Activated naive CD8-positive, alpha-beta T cell treated with anti-CD3 and anti-CD28 coated beads, Interleukin-2, amount 50 U/mL, for 24 hours (primary cell): Measurements from ENCODE around the gene NCBP2L.
"Not testable (repeated sequence)": the region's sequence is repeated elsewhere in the genome, so short reads cannot be mapped to it uniquely, and the experiment has no call there.

Source experiments
- ATAC-seq: fragments of 150-1000 bp; cut with Tn5 transposase; one replicate; pipeline ENCODE4 v1.10.0; 2021
- DNase-seq: peaks from one replicate; pipeline ENCODE4 v3.0.0; 2021
- H3K27ac Mint-ChIP-seq: one replicate; pipeline ENCODE4 v1.8.0; 2021; ENCODE audit warnings: mild to moderate bottlenecking, mixed read lengths
- H3K27me3 Mint-ChIP-seq: one replicate; pipeline ENCODE4 v1.8.0; 2021; ENCODE audit warnings: mixed read lengths
- H3K36me3 Mint-ChIP-seq: one replicate; pipeline ENCODE4 v1.8.0; 2021; ENCODE audit warnings: low read depth, mixed read lengths
- H3K4me1 Mint-ChIP-seq: one replicate; pipeline ENCODE4 v1.8.0; 2021; ENCODE audit warnings: mixed read lengths
- H3K4me3 Mint-ChIP-seq: one replicate; pipeline ENCODE4 v1.8.0; 2021; ENCODE audit warnings: mild to moderate bottlenecking, moderate library complexity, mixed read lengths
- H3K9me3 Mint-ChIP-seq: one replicate; pipeline ENCODE4 v1.8.0; 2021; ENCODE audit warnings: mixed read lengths

NCBP2L gene

DNA sequence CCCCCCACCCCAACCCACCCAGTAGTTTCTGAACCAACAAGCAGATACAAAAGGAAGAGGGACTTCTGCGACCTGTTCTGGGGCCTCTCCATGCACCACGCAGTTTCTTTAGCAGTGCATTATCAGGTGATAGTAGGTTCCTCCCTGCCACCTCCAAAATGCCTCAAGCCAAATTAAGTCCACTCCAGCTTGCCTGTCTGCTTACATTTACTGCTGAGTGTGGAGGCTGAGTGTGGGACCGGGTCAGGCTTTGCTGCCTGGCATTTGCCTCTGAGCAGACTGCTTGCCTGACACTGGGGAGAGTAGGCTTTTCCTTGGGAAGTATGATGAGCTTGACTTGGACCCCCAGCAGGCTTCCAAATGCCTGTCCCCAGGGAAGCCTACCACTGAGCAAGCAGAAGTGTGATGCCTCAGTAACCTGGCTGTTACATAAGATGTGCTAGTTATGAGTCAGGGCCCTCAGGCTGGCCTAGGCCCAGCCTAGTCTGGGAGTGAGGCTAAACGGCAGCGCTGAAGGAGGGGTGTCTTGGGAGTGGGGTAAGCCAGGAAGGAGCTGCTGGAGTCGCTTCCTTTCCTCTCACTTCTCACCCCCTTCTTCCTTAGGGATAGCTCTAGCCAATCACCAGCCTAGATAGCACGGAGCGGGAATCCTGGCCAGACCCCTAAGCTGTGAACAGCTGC lies 10.9 kb upstream of the NCBP2L start:
- Mint-ChIP-seq H3K27me3 (no peaks in the 10 kb centered on the region), H3K36me3 (no peaks in the 10 kb centered on the region), H3K27ac (no peak overlapping the region), H3K4me3 (no peak overlapping the region), H3K4me1 (no peaks in the 10 kb centered on the region), H3K9me3 (no peaks in the 10 kb centered on the region)
- ATAC-seq (no peak), DNase-seq (no peak)

DNA sequence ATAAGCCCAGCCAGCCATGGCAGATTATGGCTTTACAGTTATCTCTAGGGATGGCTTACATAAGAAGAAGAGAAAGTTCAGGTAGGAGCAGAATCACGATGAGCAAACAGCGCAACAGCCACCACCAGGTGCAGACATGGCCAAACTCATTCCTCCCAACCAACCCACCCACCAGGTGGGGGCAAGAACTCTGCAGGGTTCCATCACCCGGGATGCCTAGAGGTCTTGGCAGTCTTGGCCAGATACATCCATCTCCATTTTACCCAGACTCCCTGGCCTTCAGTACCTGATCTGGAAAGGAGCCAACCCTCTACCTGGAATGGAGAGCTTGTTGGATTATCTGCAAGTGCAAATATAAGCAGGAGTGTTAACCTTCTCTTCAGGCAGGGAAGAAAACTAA lies 9.5 kb upstream of the NCBP2L start:
- DNase-seq = no peak
- H3K9me3 Mint-ChIP-seq = no peaks in the 10 kb centered on the region
- H3K4me1 Mint-ChIP-seq = no peaks in the 10 kb centered on the region
- no peak for ATAC-seq
- H3K27me3 Mint-ChIP-seq = no peaks in the 10 kb centered on the region
- no peaks in the 10 kb centered on the region for H3K36me3 Mint-ChIP-seq
- no peak overlapping the region for H3K27ac Mint-ChIP-seq
- no peak overlapping the region for H3K4me3 Mint-ChIP-seq

DNA sequence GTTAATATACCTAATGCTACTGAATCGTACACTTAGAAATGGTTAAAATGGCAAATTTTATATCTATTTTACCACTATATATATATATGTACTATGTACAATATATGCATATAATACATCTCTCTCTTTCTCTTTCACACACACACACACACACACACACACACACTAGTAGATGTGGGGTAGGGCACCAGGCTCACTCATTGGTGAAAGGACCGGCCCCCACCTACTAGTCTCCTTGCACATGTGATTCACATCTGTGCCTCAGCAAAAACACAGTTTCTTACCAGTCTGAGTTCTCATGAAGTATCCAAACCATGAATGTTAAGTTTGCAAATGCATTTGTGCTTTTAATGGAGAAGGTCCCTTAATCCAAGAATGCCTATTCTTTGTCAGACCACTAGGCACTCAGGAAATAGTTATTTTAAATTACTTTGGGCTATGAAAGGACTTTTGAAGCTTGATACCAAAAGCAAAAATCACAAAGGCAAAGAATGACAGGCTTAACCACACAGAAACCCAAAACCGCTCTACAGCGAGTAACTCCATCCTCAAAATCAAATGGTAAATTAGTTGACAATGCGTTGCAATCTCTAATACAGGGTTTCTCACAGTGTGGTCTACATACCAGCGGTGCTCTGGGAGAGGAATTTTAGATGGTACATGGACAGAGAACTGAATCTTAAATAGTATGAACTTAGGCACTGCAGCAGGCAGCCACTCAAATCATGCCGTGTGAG lies 7.8 kb upstream of the NCBP2L start:
- H3K9me3 Mint-ChIP-seq = no peaks in the 10 kb centered on the region
- no peaks in the 10 kb centered on the region for H3K4me1 Mint-ChIP-seq
- no peak overlapping the region for H3K4me3 Mint-ChIP-seq
- DNase-seq = no peak
- H3K27ac Mint-ChIP-seq = no peak overlapping the region
- H3K36me3 Mint-ChIP-seq = no peaks in the 10 kb centered on the region
- no peaks in the 10 kb centered on the region for H3K27me3 Mint-ChIP-seq
- ATAC-seq = no peak

DNA sequence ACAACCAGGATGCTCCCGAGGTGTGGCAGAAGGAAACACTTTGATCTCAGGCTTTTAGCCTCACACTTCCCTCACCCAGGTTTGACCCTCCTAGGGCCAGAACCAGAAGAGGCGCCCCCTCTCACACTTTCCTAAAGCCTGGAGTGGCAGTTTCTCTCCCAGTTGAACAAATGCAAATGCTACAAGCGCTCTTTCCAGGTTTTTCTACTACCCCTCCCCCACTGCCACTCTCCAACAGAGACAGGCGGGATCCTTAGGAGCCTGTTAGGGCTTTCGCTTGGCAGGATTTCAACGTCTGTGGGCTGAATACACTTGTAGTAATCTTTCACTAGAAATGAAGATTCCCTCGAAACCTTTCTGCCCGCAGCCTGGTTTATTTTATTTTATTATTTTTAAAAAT lies 4.3 kb upstream of the NCBP2L start:
- DNase-seq (no peak), ATAC-seq (no peak)
- H3K4me1 Mint-ChIP-seq = peaks cover 12% of the 10 kb centered on the region
- H3K27me3 Mint-ChIP-seq = no peaks in the 10 kb centered on the region
- no peaks in the 10 kb centered on the region for H3K36me3 Mint-ChIP-seq
- H3K27ac Mint-ChIP-seq = no peak overlapping the region
- H3K9me3 Mint-ChIP-seq = no peaks in the 10 kb centered on the region
- no peak overlapping the region for H3K4me3 Mint-ChIP-seq

DNA sequence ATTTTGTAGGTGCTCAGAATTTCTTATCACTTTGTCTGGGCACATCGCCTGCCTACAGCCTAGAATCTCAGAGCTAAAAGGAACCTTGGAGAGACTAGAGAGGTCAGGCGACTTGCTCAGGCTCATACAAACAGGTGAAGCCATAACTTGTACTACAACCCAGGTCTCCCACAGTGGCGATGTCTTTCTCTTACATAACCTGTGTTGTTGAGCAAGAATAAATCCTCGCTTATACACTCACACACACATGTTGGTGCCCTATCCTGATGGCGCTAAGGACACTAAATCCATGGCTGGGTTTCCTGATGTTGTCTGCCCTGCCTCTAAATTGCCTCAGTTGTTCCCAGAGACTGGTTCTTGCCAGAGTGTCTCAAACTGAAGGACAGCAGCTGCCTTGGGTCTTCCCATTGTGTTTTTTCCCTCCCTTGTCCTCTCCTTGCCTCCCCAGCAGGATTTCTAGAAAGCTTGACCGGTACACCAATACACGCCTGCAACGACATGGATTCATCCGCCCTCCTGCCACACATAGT lies 3.6 kb upstream of the NCBP2L start:
- DNase-seq = no peak
- peaks cover 12% of the 10 kb centered on the region for H3K4me1 Mint-ChIP-seq
- H3K9me3 Mint-ChIP-seq = no peaks in the 10 kb centered on the region
- no peaks in the 10 kb centered on the region for H3K36me3 Mint-ChIP-seq
- ATAC-seq = no peak
- no peak overlapping the region for H3K4me3 Mint-ChIP-seq
- H3K27me3 Mint-ChIP-seq = no peaks in the 10 kb centered on the region
- no peak overlapping the region for H3K27ac Mint-ChIP-seq

DNA sequence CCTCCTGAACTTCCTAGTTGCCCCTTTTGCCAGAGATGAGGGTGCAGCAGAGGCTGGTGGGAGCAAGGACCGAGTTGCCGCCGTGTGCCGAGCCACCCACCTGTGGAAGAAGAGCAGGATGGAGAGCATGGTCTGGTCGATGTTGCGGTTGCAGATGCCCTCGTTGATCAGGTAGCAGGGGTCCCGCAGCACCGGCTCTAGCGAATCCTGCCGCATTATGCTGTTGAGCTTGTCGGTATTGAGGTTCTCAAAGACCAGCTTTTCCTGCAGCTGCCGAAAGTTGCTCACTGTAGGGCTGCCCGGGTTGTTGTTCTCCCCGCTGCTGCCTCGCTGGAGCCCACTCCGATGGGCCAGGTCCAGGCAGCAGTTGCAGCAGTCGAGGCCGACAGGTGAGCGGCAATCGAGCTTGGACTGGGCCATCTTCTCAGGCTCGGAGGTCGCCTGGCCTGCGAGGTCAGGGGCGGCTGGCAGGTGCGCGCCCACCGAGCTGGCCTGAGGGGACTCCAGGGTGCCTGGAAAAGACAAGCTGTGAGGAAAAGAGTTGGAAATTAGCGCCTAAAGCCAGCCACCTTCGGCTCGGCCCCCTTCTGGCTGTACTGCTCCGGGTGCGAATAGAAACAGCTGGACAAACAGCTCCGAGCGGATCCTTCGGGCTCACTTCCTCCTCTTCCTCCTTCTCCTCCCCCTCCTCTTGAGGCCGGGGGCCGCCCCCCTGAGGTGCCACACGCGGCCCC lies 2.4 kb upstream of the NCBP2L start:
- peaks cover 12% of the 10 kb centered on the region for H3K4me1 Mint-ChIP-seq
- DNase-seq (no peak), ATAC-seq (no peak)
- H3K4me3 Mint-ChIP-seq = peak overlapping the region; percentile 82
- no peaks in the 10 kb centered on the region for H3K9me3 Mint-ChIP-seq
- no peaks in the 10 kb centered on the region for H3K27me3 Mint-ChIP-seq
- H3K36me3 Mint-ChIP-seq = no peaks in the 10 kb centered on the region
- no peak overlapping the region for H3K27ac Mint-ChIP-seq

DNA sequence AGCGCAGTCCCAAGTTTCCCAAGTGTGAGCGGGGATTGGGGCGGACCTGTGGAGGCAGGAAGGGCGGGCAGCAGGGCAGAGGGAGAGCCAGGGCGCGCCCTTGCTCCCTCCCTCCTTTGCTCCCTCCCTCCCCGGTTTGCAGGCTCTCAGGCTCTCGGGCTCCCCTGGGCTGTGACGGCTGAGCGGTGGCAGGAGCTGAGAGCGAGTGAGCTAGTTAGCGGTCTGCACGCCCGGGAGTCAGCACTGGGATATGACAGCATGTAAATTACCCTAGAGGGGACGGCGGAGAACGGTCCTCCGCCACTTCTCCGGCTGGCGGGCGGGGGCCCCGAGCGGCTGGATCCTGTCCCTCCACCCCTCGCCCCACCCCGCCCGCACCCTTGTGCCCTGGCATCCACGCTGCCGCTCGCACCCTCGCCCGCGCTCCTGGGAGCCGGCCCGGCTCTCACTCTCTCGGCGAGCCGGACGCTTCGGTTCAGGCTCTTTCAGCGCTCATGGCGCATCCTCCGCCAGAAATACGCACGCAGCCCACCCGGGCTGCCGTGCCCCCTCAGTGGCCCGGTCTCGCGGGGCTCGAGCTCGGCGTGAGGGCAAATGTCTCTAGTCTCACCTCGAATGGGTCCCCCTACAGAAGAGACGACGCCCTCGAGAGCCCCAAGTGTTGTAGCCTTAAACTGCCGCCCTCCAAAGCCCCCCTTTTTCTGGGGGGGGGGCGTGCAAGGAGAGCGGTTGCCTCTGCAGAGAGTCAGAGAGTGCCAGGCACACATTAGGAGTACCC lies 1.6 kb upstream of the NCBP2L start, which contains the start of gene TSC22D3:
TSC22D3 (minus strand) TSS at position 54 of the 778 bp plus-strand sequence. CDS start 368 bp downstream, outside the sequence.
- Mint-ChIP-seq H3K4me1 (peaks cover 12% of the 10 kb centered on the region), H3K27me3 (no peaks in the 10 kb centered on the region), H3K9me3 (no peaks in the 10 kb centered on the region)

DNA sequence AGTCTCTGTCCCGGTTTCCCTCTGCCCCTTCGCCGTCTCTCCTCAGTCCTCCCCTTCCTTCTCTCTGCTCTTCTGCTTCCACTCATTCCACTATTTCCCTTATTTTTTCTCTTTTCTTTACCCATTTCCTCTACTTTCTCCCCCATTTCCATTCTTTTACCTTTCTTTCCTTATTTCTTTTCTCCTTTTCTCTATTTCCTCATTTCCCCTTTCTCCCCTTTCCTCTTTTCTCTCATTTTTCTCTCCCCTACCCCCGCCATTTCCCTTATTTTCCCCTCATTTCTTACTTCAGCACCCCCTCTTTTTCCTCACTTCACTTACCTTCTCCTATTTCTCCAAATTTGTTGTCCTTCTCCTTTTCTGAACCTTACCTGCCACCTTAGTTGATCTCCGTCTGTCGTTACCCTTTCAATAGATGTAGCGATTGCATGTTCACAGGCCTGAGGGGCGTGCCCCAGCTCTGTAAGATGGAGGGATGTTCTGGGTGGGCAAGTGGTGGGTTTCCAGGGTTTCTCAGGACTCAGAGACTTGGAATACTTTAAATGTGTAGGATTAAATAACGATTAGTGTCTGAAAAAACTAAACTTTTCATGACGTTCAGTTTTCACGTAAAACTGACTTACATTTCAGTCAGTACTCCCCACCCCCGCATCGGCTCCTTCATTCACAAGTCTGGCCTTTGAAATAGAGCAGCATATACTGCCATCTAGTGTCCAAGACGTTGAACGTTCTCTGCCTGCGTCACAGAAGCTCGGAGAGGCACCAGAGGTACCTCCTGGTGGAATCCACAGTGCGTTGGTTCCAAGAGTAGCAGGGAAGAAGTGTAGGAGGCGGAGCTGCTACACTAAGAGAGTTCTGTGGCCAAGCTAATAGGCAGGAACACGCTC lies 641 bp upstream of the NCBP2L start:
- Mint-ChIP-seq H3K36me3 (no peaks in the 10 kb centered on the region), H3K4me1 (peaks cover 12% of the 10 kb centered on the region), H3K4me3 (peak overlapping the region; percentile 82), H3K27ac (peak overlapping the region; percentile 76), H3K27me3 (no peaks in the 10 kb centered on the region), H3K9me3 (no peaks in the 10 kb centered on the region)
- ATAC-seq (peak; percentile 82), DNase-seq (peak; percentile 64)

More for the DNA sequence above, 1.6 kb upstream of the NCBP2L start, which contains the start of gene TSC22D3:
- no peaks in the 10 kb centered on the region for H3K36me3 Mint-ChIP-seq
- ATAC-seq (peak; percentile 80), DNase-seq (peak; percentile 49)
- peak within 1 kb of the TSS; percentile 82 for H3K4me3 Mint-ChIP-seq
- H3K27ac Mint-ChIP-seq = peak within 1 kb of the TSS; percentile 76

DNA sequence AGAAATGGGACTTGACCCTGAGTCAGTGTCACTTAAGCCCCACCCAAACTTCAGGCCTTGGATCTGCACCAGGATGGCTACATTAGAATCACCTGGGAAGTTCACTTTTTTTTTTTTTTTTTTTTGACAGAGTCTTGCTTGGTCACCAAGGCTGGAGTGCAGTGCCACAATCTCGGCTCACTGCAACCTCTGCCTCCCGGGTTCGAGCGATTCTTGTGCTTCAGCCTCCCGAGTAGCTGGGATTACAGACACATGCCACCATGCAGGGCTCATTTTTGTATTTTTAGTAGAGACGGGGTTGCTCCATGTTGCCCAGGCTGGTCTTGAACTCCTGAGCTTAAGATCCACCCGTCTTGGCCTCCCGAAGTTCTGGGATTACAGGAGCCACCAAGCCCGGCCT lies 3.0 kb downstream of the NCBP2L start:
- Mint-ChIP-seq H3K27me3 (no peaks in the 10 kb centered on the region), H3K9me3 (no peaks in the 10 kb centered on the region), H3K27ac (no peak overlapping the region), H3K4me3 (no peak overlapping the region), H3K36me3 (no peaks in the 10 kb centered on the region), H3K4me1 (peaks cover 12% of the 10 kb centered on the region)
- no peak for ATAC-seq
- no peak for DNase-seq

DNA sequence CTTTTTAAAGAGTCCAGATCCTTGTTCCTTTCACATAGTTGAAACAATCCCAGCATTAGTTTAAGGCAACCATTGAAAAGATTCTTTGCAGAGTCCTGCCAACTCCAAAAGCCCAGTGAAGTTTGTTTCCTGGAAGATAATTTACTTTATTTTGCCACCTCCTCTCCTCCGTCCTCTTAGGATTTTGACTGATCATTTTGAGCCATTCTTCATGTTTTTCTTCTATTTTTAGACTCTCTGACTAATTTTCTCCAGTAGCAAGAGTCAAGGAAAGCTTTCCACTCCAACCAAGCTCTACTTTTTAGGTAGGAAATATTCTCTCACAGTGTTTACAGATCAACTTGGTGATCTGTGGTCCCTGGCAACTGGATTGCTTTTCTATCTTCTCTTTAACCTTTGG lies 10.3 kb downstream of the NCBP2L start:
- no peak overlapping the region for H3K27ac Mint-ChIP-seq
- no peaks in the 10 kb centered on the region for H3K9me3 Mint-ChIP-seq
- DNase-seq (no peak), ATAC-seq (no peak)
- H3K4me3 Mint-ChIP-seq = no peak overlapping the region
- H3K36me3 Mint-ChIP-seq = no peaks in the 10 kb centered on the region
- H3K27me3 Mint-ChIP-seq = peaks cover 5% of the 10 kb centered on the region
- no peaks in the 10 kb centered on the region for H3K4me1 Mint-ChIP-seq

DNA sequence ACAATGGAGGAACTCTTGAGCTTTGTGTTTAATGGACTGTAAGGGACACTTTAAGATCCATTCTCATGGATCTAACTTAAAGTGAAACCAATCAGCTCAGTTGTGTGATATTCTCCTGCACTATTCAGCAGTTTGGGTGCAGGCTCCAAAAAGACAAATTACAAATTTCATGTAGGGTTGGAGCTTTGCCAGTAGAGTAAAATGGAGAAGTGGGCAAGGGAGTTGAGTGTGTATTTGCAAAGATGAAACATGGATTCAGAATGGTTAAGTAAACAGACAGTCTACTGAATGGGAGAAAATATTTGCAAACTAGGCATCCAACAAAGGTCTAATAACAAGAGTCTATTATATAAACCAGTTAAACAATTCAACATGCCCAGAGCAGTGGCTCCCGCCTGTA lies 26.9 kb downstream of the NCBP2L start:
- H3K27ac Mint-ChIP-seq = no peak overlapping the region
- no peak for DNase-seq
- H3K36me3 Mint-ChIP-seq = no peaks in the 10 kb centered on the region
- H3K27me3 Mint-ChIP-seq = peaks cover 7% of the 10 kb centered on the region
- H3K4me1 Mint-ChIP-seq = no peaks in the 10 kb centered on the region
- no peak for ATAC-seq
- H3K9me3 Mint-ChIP-seq = no peaks in the 10 kb centered on the region
- H3K4me3 Mint-ChIP-seq = no peak overlapping the region

DNA sequence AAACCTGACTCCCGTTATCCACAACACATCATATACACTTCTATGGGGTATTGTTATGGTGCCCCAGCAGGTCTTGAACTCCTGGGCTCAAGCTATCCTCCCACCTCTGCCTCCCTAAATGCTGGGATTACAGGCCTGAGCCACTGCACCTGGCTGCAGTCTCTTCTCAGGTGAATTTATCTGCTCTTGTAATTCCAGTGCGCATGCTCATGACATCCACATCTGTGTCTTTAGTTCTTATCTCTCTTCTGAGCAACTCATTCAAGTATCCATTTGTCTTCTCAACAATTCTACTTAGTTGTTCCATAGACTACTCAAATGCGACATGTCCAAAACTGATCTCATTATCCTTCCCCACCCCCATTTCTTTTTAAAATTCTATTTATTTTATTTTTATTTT lies 27.6 kb downstream of the NCBP2L start:
- H3K9me3 Mint-ChIP-seq = no peaks in the 10 kb centered on the region
- H3K36me3 Mint-ChIP-seq = no peaks in the 10 kb centered on the region
- H3K4me1 Mint-ChIP-seq = no peaks in the 10 kb centered on the region
- peaks cover 5% of the 10 kb centered on the region for H3K27me3 Mint-ChIP-seq
- no peak for DNase-seq
- no peak overlapping the region for H3K27ac Mint-ChIP-seq
- no peak overlapping the region for H3K4me3 Mint-ChIP-seq
- no peak for ATAC-seq

DNA sequence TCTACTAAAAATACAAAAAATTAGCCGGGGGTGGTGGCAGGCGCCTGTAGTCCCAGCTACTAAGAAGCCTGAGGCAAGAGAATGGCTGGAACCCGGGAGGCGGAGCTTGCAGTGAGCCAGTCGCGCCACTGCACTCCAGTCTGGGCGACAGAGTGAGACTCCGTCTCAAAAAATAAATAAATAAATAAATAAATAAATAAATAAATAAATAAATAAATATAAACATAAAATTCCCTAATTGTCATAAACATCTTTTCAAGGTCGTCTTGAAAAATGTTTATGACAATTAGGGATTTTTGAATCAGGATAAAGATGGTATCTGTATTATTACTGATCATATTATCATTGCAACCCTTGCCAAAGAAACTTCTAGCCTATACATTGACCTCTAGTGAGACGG lies 32.5 kb downstream of the NCBP2L start:
- not testable (repeated sequence) for ATAC-seq, H3K4me3 Mint-ChIP-seq, H3K27ac Mint-ChIP-seq, H3K27me3 Mint-ChIP-seq, H3K36me3 Mint-ChIP-seq, DNase-seq, H3K9me3 Mint-ChIP-seq, H3K4me1 Mint-ChIP-seq
